Esophagus (tissue), 2 donors: ENCODE measurements around the gene MAP4K3. TPM values are rescaled to one million over a fixed set of nuclear protein-coding genes. Genes with fewer than 3 reads are reported as not detected.

Source experiments
- H3K27ac ChIP-seq, 2 donors: one replicate each; pipeline ENCODE4 v1.5.1; 2013; ENCODE audit warnings: low read depth in 2 of 2, mild to moderate bottlenecking in 2 of 2, inconsistent platforms in 1 of 2, low read length in 1 of 2, moderate library complexity in 1 of 2
- H3K27me3 ChIP-seq, 2 donors: one replicate each; pipeline ENCODE4 v1.6.1; 2013; ENCODE audit warnings: low read length in 2 of 2, control low read depth in 1 of 2, mild to moderate bottlenecking in 1 of 2; ENCODE audit not compliant: insufficient read depth in 2 of 2, control insufficient read depth in 1 of 2
- H3K36me3 ChIP-seq, 2 donors: one replicate each; pipeline ENCODE4 v1.6.1; 2013; ENCODE audit warnings: low read length in 1 of 2; ENCODE audit not compliant: control insufficient read depth in 2 of 2, insufficient read depth in 2 of 2
- H3K4me1 ChIP-seq, 2 donors: one replicate each; pipeline ENCODE4 v1.6.1; 2013; ENCODE audit warnings: low read length in 1 of 2; ENCODE audit not compliant: control insufficient read depth in 2 of 2, insufficient read depth in 2 of 2
- H3K4me3 ChIP-seq, 2 donors: one replicate each; pipeline ENCODE4 v1.5.1; 2013; ENCODE audit warnings: low read length in 2 of 2, mild to moderate bottlenecking in 2 of 2, low read depth in 1 of 2, moderate library complexity in 1 of 2
- H3K9me3 ChIP-seq, 2 donors: one replicate each; pipeline ENCODE4 v1.6.1; 2013; ENCODE audit warnings: mild to moderate bottlenecking in 2 of 2, low read depth in 1 of 2, low read length in 1 of 2, moderate library complexity in 1 of 2; ENCODE audit not compliant: control insufficient read depth in 2 of 2, insufficient read depth in 1 of 2
- WGBS, 2 donors: extraction: QIAGEN DNeasy Blood & Tissue Kit; methylation state at CpG; one replicate each; pipeline ENCODE4 v1.1.7; 2013; 5-methylcytosine and 5-hydroxymethylcytosine counted together
- polyA plus RNA-seq, 2 donors: library from polyadenylated mRNA; stranded (reverse); fragments of 200-250 nt; gene quantifications; one replicate each; pipeline ENCODE4 v1.2.3, GENCODE V29; 2013
- donor health status: healthy with polysubstance abuse.
- donor health status: Bipolar disorder and iron deficiency.

The MAP4K3 gene
- polyA plus RNA-seq, 2 donors, result 7.0 to 8.1 TPM

DNA sequence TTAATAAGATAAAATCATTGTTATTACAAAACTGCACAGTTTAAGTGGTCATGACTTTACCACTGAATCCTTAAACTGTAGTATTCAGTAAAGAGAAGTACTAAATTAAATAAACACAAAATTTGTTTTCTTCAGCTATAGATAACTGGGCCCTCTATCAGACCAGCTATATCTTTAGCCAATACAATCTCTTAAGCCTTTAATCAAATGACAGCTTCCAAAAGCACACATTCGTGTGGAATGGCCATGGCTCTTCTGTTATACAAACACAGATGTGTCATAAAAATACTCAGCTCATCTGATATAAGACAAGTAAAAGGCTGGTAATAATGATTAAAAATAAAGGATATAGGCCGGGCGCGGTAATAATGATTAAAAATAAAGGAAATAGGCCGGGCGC is 135.7 kb downstream of the MAP4K3 start:
- Histone ChIP-seq H3K27ac (no peak overlapping the region), H3K4me1 (no peaks in the 10 kb centered on the region), H3K4me3 (no peak overlapping the region), H3K36me3 (peaks cover 0 to 2% of the 10 kb centered on the region in 2 donors), H3K27me3 (no peaks in the 10 kb centered on the region), H3K9me3 (no peaks in the 10 kb centered on the region)
- WGBS, 2 donors, result 88 to 93% methylated on average over 6 of the region's 6 CpGs

DNA sequence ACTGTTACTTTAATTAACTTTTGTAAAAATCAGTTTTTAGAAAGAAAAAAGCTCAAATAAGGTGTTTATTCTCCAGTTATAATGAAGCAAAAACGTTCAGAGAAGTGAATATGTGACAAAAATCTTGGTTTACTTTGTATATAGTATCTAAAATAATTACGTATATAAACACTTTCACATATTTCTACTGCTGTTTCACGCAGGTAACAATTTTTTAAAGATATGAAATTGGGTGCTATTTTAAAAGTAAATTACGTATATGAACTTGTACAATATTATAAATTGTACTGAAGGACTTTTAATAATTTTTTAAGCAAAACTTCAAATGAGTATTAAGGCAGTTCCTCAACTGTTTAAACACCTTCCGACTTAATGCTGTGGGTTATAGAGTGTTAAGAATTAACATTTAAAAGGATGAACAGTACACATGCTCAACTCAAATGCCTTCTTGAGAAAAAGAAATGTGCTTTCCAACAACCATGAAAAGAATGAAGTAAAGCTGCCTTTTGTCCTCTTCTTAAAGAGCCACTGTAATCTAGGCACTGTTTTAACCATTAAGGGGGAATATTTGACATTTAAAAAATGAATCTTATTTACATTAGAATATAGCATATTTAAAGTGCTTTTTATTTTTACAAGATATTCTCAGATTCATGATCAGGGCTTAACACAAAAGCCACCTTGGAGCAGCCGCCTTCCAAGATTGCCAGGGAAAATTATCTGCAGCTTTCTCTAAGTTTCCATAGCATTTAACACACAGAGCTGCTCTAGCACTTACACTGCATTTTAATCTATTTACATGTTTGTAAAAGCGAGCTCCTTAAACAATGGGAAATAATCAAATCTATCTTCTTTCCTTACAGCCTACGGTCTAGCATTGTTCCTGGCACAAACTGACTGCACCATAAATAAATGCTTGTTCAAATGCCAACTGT is 136.8 kb downstream of the MAP4K3 start:
- Histone ChIP-seq H3K27me3 (no peaks in the 10 kb centered on the region), H3K4me1 (no peaks in the 10 kb centered on the region), H3K36me3 (peaks cover 0 to 2% of the 10 kb centered on the region in 2 donors), H3K9me3 (no peaks in the 10 kb centered on the region), H3K4me3 (no peak overlapping the region), H3K27ac (no peak overlapping the region)
- 84 to 85% methylated on average over 8 of the region's 8 CpGs for WGBS, 2 donors

DNA sequence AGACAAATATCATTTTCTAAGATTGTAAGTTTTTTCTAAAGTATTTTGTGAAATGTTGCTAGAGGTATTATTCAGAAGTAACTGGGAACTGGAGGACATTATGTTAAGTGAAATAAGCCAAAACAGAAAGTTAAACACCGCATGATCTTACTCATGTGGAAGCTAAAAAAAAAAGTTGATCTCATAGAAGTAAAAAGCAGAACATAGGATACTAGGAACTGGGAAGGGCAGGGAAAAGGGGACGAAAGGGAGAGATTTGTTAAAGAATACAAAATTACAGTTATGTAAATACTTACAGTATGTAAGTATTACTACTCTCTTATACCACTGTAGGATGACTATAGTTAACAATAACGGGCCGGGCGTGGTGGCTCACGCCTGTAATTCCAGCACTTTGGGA is 146.7 kb downstream of the MAP4K3 start:
- no peaks in the 10 kb centered on the region for H3K9me3 ChIP-seq
- 94 to 96% methylated on average over 6 of the region's 6 CpGs for WGBS, 2 donors
- no peaks in the 10 kb centered on the region for H3K27me3 ChIP-seq
- H3K4me3 ChIP-seq, result no peak overlapping the region
- no peak overlapping the region for H3K27ac ChIP-seq
- peaks cover 0 to 8% of the 10 kb centered on the region in 2 donors for H3K36me3 ChIP-seq
- H3K4me1 ChIP-seq, result no peaks in the 10 kb centered on the region

DNA sequence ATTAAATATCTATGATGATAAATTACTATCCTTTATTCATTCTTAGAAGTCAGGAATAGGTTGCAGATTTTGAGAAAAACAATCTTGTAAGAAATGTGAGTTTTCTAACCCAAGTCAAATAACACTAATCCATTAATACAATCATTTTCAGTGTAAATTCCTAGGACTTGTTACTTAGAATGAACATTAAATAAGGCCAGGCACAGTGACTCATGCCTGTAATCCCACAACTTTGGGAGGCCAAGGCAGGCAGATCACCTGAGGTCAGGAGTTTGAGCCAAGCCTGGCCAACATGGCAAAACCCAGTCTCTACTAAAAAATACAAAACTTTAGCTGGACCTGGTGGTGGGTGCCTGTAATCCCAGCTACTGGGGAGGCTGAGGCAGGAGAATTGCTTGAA is 147.5 kb downstream of the MAP4K3 start:
- Histone ChIP-seq H3K9me3 (no peaks in the 10 kb centered on the region), H3K36me3 (peaks cover 0 to 8% of the 10 kb centered on the region in 2 donors), H3K4me1 (no peaks in the 10 kb centered on the region), H3K4me3 (no peak overlapping the region), H3K27ac (no peak overlapping the region), H3K27me3 (no peaks in the 10 kb centered on the region)

DNA sequence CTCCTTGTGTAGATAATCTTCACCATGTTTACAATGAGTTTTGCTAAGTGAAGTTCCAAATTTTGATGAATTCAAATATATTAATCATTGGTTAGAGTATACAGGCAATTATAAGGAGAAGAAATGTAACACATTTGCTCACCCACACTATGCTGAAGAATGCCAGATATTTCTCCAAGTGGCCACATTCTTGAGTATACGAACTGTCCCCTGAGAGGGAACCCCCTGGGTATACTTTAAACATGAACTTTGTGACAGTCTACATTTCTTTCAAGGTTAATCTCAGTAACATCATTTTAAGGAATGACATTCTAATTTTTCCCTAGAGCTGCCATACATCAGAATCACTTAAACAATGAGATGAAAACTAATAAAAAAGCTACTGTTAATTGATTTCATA is 153.5 kb downstream of the MAP4K3 start:
- Histone ChIP-seq H3K4me1 (no peaks in the 10 kb centered on the region), H3K9me3 (no peaks in the 10 kb centered on the region), H3K36me3 (peaks cover 0 to 4% of the 10 kb centered on the region in 2 donors), H3K27me3 (no peaks in the 10 kb centered on the region), H3K27ac (no peak overlapping the region), H3K4me3 (no peak overlapping the region)
- WGBS, 2 donors, result 84 to 97% methylated on average over 1 of the region's 1 CpG

DNA sequence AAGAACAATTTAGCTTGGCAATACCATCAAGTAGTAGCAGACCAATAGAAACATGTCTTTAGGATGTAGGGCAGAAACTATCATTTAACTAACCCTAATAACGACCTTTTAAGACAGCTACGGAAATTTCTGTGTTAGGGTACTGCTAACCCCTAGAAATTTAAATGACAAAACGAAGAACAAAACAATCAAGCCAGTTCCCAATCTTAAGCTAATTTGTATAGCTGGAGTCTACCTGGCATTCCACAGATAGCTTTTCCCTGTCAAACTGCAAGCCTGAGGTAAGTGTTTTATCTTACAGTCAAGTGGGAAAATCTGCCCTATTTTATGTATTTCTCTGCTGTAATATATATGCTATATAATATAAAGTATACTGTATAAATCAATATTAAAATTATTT is 155.7 kb downstream of the MAP4K3 start:
- WGBS, 2 donors, result 92 to 99% methylated on average over 3 of the region's 3 CpGs
- no peak overlapping the region for H3K27ac ChIP-seq
- no peak overlapping the region for H3K4me3 ChIP-seq
- H3K36me3 ChIP-seq, result peaks cover 0 to 5% of the 10 kb centered on the region in 2 donors
- H3K9me3 ChIP-seq, result no peaks in the 10 kb centered on the region
- no peaks in the 10 kb centered on the region for H3K4me1 ChIP-seq
- H3K27me3 ChIP-seq, result no peaks in the 10 kb centered on the region

DNA sequence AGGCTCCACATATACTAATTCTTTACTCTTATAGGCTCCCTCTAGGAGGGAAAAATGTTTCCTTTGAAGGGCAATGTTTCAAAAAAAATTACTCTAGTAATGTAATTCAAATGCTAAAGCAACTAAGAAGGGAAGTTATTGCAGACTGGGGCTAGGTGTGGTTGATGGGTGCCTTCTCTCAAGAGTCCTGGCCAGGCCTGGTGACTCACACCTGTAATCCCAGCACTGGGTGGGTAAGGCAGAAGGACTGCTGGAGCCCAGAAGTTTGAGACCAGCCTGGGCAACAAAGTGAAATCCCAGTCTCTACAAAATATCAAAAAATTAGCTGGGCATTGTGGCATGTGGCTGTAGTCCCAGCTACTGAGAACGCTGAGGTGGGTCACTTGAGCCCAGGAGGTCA is 162.1 kb downstream of the MAP4K3 start:
- Histone ChIP-seq H3K27me3 (no peaks in the 10 kb centered on the region), H3K9me3 (no peaks in the 10 kb centered on the region), H3K27ac (no peak overlapping the region), H3K4me3 (no peak overlapping the region), H3K4me1 (no peaks in the 10 kb centered on the region), H3K36me3 (peaks cover 0 to 2% of the 10 kb centered on the region in 2 donors)
- WGBS, 2 donors, result 92 to 100% methylated on average over 1 of the region's 1 CpG

DNA sequence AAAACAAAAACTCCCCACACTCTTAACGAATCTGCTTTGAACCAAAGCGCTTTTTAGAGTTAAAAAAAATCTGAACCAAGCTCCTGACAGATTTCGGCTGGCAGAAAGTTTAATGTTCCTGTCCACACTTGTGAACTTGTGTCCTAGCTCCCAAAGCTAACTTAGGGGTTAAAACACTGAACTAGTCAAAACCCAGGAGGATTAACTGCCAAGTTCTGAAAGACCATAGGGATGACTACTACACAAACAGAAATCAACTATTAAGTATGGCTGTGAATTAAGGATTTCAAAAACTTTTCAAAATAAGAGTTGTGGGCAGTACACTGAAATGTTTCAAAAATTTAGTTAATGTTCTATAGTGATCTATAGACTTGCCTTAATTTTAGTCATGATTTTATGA is 167.1 kb downstream of the MAP4K3 start:
- Histone ChIP-seq H3K27ac (no peak overlapping the region), H3K4me1 (no peaks in the 10 kb centered on the region), H3K36me3 (no peaks in the 10 kb centered on the region), H3K4me3 (no peak overlapping the region), H3K27me3 (no peaks in the 10 kb centered on the region), H3K9me3 (no peaks in the 10 kb centered on the region)
- 75 to 78% methylated on average over 3 of the region's 3 CpGs for WGBS, 2 donors

DNA sequence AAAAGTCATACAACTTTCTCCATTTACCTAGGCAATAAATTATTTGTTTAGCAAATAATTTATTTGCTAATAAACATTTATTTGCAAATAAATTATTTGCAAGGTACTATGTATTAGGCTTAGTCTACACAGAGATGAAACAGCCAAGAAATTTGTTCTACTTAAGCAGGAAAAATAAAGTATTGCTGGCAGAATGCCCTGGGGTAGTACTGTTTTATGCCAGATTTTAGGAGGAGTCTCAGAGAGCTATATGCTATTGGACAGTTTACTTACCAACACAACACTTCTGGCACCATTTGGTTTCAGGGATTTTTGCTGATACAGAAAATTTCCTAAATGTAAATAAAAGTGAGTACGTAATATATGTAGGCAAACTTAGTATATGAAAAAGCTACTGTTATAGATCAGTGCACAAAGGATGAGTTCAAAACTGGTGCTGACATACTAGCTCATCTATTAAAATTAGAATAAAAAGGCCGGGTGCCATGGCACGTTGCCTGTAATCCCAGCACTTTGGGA is 170.1 kb downstream of the MAP4K3 start:
- Histone ChIP-seq H3K4me3 (no peak overlapping the region), H3K27me3 (no peaks in the 10 kb centered on the region), H3K9me3 (no peaks in the 10 kb centered on the region), H3K4me1 (no peaks in the 10 kb centered on the region), H3K36me3 (no peaks in the 10 kb centered on the region), H3K27ac (no peak overlapping the region)
- 89 to 94% methylated on average over 3 of the region's 3 CpGs for WGBS, 2 donors
